GM12891 (cell line): ENCODE data around the gene RAI1.

Source experiments
- POLR2A ChIP-seq: IDR thresholded peaks from 2 replicates; pipeline ENCODE4 v1.6.1; 2011; ENCODE audit warnings: low read depth, low read length, control low read depth
- TAF1 ChIP-seq: IDR thresholded peaks from 2 replicates; pipeline ENCODE4 v1.6.1; 2011; ENCODE audit warnings: low read depth, low read length, control low read depth

DNA sequence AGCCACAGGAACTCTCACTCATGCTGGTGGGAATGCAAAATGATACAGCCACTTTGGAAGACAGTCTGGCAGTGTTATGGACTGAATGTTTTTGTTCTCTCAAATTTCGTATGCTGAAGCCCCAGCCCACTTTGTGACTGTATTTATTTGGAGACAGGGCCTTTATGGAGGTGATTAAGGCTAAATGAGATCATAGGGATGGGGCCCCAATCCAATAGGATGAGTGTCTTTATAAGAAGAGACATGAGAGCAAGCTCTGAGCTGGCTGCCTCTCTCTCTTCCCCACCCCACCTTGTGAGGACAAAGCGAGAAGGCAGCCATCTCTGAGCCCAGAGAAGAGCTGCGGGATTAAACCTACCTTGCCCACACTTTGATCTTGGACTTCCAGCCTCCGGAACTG lies 21.9 kb upstream of the RAI1 start:
- TF ChIP-seq POLR2A = no peak
- no peak for TF ChIP-seq TAF1
